ENCODE results near the gene MTOR. TPM values are rescaled to one million over a fixed set of nuclear protein-coding genes. Genes with fewer than 3 reads are reported as not detected.
"Not testable (repeated sequence)": the region's sequence is repeated elsewhere in the genome, so short reads cannot be mapped to it uniquely, and the experiment has no call there.

Gene MTOR
- total RNA-seq, 3 donors from 2014 or later = 46.4 to 49.6 (median 47.9) TPM

DNA sequence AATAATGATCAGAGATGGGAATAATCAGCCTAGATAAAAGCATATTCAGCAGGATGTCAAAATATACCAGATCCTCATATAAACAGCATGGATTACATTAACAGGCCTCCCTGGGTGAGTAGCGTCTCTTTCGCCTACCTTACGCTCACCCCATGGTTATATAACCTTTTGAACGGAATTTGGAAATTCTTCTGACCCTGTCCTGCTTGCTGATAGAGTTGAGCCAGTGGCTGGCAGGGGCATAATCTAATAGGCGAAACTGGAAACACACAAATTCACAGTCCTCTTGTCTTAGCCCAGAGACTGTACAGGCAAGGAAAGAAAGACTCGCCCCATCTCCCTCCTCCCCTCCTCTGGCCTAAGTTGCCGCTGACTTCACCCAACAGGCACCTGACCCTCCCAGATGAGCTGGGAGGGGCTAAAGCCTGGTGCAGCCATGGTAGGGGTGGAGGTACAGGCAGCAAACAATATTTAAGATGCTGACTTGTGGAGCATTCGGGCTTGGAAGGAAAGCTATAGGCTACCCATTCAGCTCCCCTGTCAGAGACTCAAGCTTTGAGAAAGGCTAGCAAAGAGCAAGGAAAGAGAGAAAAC lies 73.4 kb downstream of the MTOR start, which contains the start of gene ANGPTL7:
Gene ANGPTL7, plus strand, starts transcription at position 498 of the 594 bp plus-strand sequence. CDS start 225 bp downstream, outside the sequence.
- H3K9me3 Mint-ChIP-seq = no peaks in the 10 kb centered on the region
- peaks cover 21% of the 10 kb centered on the region for H3K36me3 Mint-ChIP-seq (ENCODE audit: insufficient read depth)
- H3K27me3 Mint-ChIP-seq (ENCODE audit: low read depth) = no peaks in the 10 kb centered on the region
- no peaks in the 10 kb centered on the region for H3K4me1 Mint-ChIP-seq (ENCODE audit: low read depth)
- no peak within 1 kb of the TSS for H3K4me3 Mint-ChIP-seq
- ATAC-seq (no peak), DNase-seq (no peak)

DNA sequence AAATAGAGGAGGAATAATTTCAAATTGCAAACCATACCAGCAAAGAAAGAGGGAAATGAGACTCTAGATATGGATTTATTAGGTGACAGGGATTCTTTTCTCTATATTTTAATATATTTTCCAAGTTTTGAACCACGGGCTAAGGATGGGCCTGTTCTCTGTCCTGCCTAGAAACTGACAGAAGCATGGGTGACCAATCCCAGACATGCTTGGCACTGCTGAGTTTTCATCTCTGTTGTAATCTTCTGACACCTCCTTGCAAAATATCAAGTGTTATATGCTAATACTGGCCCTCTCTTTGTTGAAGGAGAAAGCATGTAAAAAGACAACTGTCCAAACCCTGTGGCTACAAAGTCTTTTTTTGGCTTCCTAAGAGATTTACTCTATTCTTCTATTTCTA lies 74.0 kb downstream of the MTOR start:
- DNase-seq (no peak), ATAC-seq (no peak)
- Mint-ChIP-seq H3K9me3 (no peaks in the 10 kb centered on the region), H3K4me3 (no peak overlapping the region), H3K27me3 (ENCODE audit: low read depth) (no peaks in the 10 kb centered on the region), H3K36me3 (ENCODE audit: insufficient read depth) (peaks cover 18% of the 10 kb centered on the region), H3K4me1 (ENCODE audit: low read depth) (no peaks in the 10 kb centered on the region)

DNA sequence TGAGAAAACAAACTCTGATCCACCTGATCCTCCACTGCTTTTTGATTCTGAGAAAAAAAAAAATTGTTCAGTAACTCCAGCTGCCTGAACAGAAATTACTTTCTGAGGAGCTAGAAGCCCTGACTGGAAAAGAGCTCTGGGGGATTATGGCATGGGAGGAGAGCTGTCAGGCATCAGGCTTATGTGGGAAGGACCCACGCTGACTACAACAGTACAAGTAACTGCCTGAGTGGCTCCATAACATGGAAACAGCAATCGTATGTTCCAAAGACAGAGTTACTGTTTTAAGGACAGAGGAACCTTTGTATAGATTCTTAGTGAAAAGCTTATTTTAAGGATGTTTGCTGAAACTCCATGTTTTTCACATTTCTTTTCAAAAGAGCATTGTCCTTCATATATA lies 74.4 kb downstream of the MTOR start:
- Mint-ChIP-seq H3K4me1 (ENCODE audit: low read depth) (no peaks in the 10 kb centered on the region), H3K9me3 (no peaks in the 10 kb centered on the region), H3K36me3 (ENCODE audit: insufficient read depth) (peaks cover 18% of the 10 kb centered on the region), H3K27me3 (ENCODE audit: low read depth) (no peaks in the 10 kb centered on the region), H3K4me3 (no peak overlapping the region)
- DNase-seq = no peak
- no peak for ATAC-seq

DNA sequence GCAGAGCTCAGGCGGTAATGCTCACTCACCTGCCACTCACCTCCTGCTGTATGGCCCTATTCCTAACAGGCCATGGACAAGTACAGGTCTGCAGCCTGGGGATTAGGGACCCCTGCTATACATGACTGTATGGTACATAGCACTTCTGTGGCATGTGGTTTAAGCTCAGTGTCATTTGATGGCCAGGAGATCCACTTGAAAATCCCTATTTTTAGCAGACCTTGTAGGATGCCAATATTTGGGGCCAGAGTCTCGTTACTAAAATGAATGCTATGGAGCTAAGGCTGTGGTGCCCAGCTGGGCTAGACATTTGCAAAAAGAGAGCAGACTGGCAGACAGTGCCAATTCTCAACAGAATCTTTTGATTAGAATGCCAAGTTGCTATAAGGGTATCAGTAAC lies 74.9 kb downstream of the MTOR start:
- Mint-ChIP-seq H3K36me3 (ENCODE audit: insufficient read depth) (peaks cover 15% of the 10 kb centered on the region), H3K4me3 (no peak overlapping the region), H3K27me3 (ENCODE audit: low read depth) (no peaks in the 10 kb centered on the region), H3K4me1 (ENCODE audit: low read depth) (no peaks in the 10 kb centered on the region), H3K9me3 (no peaks in the 10 kb centered on the region)
- ATAC-seq = no peak
- DNase-seq = no peak

DNA sequence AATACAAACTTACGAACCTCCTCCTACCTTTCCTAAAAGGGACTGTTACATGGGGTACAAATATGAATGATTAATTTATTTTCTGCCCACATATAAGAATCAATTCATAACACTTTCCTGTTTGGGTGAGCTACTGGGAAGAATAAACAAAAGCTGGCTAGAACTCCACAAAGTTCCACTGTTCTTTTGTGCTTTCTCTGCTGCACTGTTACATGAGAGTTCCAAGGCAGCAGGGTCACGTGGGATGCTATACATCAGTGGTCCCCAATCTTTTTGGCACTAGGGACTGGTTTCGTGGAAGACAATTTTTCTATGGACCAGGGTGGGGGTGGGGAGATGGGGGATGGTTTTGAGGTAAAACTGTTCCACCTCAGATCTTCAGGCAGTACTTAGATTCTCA lies 75.4 kb downstream of the MTOR start:
- Mint-ChIP-seq H3K9me3 (no peaks in the 10 kb centered on the region), H3K27me3 (ENCODE audit: low read depth) (no peaks in the 10 kb centered on the region), H3K4me1 (ENCODE audit: low read depth) (no peaks in the 10 kb centered on the region), H3K36me3 (ENCODE audit: insufficient read depth) (peaks cover 14% of the 10 kb centered on the region), H3K4me3 (no peak overlapping the region)
- ATAC-seq (no peak), DNase-seq (no peak)

DNA sequence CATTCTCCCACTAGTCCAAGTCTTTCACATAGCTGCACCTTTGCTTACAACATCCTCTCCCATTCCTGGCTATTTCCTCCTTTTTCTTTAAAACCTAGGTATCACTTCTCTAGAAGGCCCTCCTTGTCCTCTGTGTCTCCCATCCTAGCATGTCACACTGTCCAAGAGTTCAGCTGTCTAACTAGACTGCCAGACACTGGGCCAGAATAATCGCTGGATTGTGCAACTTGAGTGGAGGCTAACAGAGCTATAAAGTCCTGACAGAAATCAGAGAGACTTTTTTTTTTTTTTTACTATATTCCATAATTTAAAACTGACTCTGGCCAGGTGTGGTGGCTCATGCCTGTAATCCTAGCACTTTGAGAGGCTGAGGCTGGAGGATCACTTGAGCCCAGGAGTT lies 77.4 kb downstream of the MTOR start:
- DNase-seq (no peak), ATAC-seq (no peak)
- Mint-ChIP-seq H3K36me3 (ENCODE audit: insufficient read depth) (peaks cover 9% of the 10 kb centered on the region), H3K4me1 (ENCODE audit: low read depth) (no peaks in the 10 kb centered on the region), H3K4me3 (no peak overlapping the region), H3K27me3 (ENCODE audit: low read depth) (no peaks in the 10 kb centered on the region), H3K9me3 (no peaks in the 10 kb centered on the region)

DNA sequence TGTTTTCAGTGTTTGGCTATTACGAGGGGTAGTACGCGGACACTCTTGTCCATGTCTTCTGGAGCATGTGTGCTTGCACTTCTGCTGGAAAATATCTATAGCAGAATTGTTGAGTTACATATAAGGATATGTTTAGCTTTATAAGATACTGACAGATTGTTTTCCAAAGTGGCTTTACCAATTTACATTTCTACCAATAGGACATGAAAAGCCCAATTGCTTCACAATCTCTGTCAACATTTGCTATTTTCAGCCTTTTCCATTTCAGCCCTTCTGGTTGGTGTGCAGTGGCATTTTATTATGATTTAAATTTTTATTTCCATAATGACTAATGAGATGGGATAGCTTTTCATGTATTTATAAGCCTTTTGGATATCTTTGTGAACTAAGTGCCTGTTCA lies 79.5 kb downstream of the MTOR start:
- Mint-ChIP-seq H3K4me1 (ENCODE audit: low read depth) (no peaks in the 10 kb centered on the region), H3K9me3 (no peaks in the 10 kb centered on the region), H3K36me3 (ENCODE audit: insufficient read depth) (peaks cover 11% of the 10 kb centered on the region), H3K4me3 (no peak overlapping the region), H3K27me3 (ENCODE audit: low read depth) (no peaks in the 10 kb centered on the region)
- no peak for DNase-seq
- no peak for ATAC-seq

DNA sequence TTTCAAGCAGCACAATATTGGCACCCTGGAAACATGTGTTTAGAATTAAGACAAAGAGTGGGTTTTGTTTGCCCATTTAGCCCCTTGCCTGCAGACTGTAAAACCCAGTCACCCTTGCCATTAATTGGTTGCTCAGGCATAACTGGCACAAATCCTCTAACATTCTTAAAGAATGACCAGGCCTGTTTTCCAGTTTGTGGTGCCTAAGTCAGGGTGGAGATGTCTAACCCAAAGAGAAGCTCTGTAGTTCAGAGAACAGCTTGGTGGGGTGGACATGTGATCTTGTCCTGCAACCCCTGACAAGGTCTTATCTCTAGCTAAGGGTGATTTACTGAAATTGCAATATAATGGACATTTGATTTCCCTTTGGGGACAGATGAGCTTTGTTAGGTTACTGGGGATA lies 82.0 kb downstream of the MTOR start:
- DNase-seq = no peak
- Mint-ChIP-seq H3K4me1 (ENCODE audit: low read depth) (no peaks in the 10 kb centered on the region), H3K27me3 (ENCODE audit: low read depth) (no peaks in the 10 kb centered on the region), H3K4me3 (no peak overlapping the region), H3K9me3 (no peaks in the 10 kb centered on the region), H3K36me3 (ENCODE audit: insufficient read depth) (peaks cover 13% of the 10 kb centered on the region)
- ATAC-seq = no peak

DNA sequence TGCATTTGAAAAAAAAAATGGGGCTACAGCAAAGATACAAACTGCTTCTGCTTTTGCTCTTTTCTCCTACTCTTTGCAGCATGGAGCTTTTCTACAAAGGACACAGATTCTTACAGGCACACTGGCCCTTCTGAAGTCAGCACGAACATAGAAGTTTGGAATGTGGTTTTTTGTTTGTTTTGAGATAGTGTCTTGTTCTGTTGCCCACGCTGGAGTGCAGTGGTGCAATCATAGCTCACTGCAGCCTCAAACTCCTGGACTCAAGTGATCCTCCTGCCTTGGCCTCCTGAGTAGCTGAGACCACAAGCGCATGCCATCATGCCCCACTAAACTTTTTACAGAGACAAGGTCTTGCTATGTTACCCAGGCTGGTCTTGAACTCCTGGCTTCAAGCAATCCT lies 82.6 kb downstream of the MTOR start:
- not testable (repeated sequence) for DNase-seq; H3K27me3 Mint-ChIP-seq (ENCODE audit: low read depth); H3K9me3 Mint-ChIP-seq; H3K36me3 Mint-ChIP-seq (ENCODE audit: insufficient read depth); H3K4me1 Mint-ChIP-seq (ENCODE audit: low read depth); H3K4me3 Mint-ChIP-seq; ATAC-seq

DNA sequence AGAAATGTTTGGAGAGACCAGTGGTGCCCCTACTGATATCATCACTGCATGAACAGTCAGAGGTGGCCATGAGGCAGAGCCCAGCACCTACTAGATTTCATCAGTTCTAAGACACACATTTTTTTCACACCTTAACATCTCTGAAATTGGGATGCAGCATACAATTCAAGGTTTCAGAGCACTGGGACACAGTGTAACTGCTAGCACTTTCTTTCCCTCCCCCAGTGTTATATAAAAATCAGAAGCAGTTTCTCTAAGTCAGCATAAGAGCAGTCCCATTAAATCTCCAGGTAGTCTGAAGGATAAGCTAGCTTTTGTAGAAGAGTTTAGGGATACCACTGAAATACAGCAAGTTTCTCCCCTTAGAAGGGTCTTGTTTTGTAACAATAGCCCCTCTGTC lies 83.2 kb downstream of the MTOR start:
- no peaks in the 10 kb centered on the region for H3K27me3 Mint-ChIP-seq (ENCODE audit: low read depth)
- H3K4me3 Mint-ChIP-seq = no peak overlapping the region
- H3K9me3 Mint-ChIP-seq = no peaks in the 10 kb centered on the region
- DNase-seq = no peak
- peaks cover 10% of the 10 kb centered on the region for H3K36me3 Mint-ChIP-seq (ENCODE audit: insufficient read depth)
- no peak for ATAC-seq
- H3K4me1 Mint-ChIP-seq (ENCODE audit: low read depth) = no peaks in the 10 kb centered on the region

DNA sequence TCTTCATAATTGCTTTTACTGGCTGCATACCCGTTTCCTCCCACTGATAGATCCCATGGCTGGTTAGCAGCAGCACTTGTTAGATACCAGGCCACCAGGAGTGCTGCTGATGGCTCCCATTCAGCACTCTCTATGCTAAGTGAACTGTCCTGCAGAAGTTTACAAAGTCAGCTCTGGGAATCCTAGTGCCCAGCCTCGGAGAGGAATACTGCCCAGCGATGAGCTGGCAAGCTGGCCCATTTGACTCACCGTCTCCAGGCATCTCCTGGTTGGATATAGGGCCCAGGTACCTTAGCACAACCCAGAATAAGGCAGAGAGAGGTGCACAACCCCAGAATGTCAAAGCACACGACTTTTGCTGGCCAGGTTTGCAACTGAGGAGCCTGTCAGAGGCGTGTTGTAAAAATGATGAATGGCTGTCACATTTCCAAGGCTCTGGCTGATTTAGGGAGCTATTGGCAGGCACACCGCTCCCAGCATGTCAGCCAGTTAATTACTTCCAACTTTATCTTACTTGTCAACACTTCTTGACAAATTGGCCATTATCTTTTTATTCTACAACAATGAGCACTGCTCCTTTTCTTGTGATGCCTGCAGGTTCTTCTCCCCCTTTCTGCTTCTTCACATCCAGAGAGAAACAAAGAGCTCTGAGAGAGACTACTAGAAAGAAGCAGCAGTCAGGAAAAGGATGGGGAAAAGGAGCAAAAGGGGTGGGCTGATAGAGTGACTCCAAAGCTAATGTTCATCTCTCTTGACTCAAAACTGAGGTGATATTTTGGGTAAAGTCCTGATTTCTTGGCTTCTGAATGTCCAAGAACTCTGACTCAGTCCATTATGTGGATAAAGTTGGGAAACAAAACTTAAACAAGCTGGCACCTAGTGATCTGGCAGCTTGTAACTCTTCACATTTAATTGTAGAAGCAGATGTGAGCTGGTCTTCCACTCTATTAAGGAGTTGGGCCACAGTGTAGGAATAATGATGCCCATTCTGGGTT lies 84.0 kb downstream of the MTOR start:
- Mint-ChIP-seq H3K4me3 (no peak overlapping the region), H3K36me3 (ENCODE audit: insufficient read depth) (peaks cover 10% of the 10 kb centered on the region), H3K4me1 (ENCODE audit: low read depth) (no peaks in the 10 kb centered on the region), H3K27me3 (ENCODE audit: low read depth) (no peaks in the 10 kb centered on the region), H3K9me3 (no peaks in the 10 kb centered on the region)
- ATAC-seq = no peak
- DNase-seq = no peak

DNA sequence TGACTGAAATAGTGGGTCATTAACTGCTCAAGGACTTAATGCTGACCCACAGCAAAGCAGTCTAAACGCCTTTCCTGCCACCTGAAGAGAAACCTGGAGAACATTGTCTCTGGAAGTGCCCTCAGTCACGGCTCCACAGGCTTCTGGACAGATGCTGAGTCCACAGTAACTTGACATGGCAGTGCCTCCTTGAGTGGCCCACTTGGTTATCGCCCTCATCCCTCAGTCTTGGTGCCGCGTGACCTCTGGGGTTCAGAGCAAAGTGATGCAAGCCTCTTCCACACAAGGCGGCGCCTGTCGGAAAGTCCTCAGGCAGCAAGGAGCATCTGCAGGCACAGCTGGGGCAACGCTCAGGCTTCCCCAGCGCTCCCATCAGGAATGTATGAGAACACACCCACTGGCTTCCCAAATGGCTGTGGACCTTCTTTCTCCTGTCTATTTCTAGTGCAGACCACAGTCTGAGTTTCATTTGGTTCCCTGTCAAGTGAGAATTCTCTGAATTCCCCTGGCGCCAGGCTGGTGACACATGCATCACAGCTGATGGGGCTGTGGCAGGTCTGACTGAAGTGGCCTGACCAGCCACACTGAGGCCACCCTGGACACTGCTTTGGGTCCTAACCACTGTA lies 86.2 kb downstream of the MTOR start:
- Mint-ChIP-seq H3K27me3 (ENCODE audit: low read depth) (no peaks in the 10 kb centered on the region), H3K36me3 (ENCODE audit: insufficient read depth) (peaks cover 10% of the 10 kb centered on the region), H3K4me1 (ENCODE audit: low read depth) (no peaks in the 10 kb centered on the region), H3K4me3 (no peak overlapping the region), H3K9me3 (no peaks in the 10 kb centered on the region)
- DNase-seq (no peak), ATAC-seq (no peak)

DNA sequence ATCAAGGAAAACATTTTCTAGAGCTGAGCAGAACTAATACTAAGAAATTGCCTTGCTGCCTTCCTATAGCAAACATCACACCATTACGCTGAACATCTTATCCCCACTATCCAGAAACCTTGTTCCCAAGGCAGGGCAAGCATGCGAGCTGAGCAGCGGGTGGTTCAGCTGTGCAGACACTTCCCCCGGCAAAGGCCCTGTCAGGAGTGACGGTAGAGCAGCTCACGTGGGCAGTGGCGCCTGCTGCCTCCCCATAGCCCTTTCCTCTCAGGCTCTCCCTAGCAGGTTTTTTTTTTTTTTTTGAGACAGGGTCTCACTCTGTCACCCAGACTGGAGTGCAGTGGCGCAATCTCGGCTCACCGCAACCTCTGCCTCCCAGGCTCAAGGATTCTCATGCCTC lies 86.9 kb downstream of the MTOR start:
- Mint-ChIP-seq H3K9me3 (no peaks in the 10 kb centered on the region), H3K27me3 (ENCODE audit: low read depth) (no peaks in the 10 kb centered on the region)

DNA sequence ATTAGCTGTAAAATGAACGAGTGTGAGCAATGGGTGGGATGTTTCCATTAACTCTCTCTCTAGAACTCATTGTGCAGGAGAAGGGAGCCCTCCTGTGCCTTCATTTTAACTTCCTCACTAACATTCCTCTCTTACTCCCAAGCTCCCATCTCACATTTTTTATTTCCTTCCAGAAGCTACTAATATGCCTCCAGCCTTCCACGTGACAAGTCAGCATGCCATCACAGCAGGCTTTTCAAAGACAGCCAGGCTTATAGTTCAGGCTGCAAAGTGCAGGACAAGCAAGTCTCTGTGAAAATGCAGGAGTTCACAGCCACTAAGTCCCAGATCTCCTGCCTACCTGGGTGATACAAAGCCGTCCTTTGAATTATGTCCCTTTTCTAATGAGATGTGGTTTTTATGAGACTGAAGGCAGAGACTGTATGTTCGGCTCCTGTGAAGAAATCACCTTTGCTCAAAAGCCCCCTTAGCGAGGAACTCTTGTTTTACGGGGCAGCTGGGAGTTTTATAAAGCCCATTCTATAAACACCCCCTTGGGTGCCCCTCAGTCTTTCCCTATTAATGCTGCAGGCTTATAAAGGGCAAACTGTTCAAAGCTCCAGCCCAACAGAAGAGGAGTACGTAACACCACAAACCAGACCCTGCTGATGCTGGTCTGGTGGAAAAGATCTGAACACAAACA lies 87.9 kb downstream of the MTOR start:
- Mint-ChIP-seq H3K36me3 (ENCODE audit: insufficient read depth) (peaks cover 7% of the 10 kb centered on the region), H3K4me3 (no peak overlapping the region), H3K9me3 (no peaks in the 10 kb centered on the region), H3K27me3 (ENCODE audit: low read depth) (no peaks in the 10 kb centered on the region), H3K4me1 (ENCODE audit: low read depth) (no peaks in the 10 kb centered on the region)
- DNase-seq = no peak
- no peak for ATAC-seq

More for the DNA sequence above, 86.9 kb downstream of the MTOR start:
- H3K4me1 Mint-ChIP-seq (ENCODE audit: low read depth) = no peaks in the 10 kb centered on the region
- ATAC-seq (no peak), DNase-seq (no peak)
- peaks cover 10% of the 10 kb centered on the region for H3K36me3 Mint-ChIP-seq (ENCODE audit: insufficient read depth)
- H3K4me3 Mint-ChIP-seq = no peak overlapping the region
